Testis (tissue), 3 donors: Measurements from ENCODE around the gene PPFIA4. TPM values are rescaled to one million over a fixed set of nuclear protein-coding genes. Genes with fewer than 3 reads are reported as not detected.

Experiments
- DNase-seq: peaks from one replicate; pipeline ENCODE4 v3.0.0-alpha.2; 2019
- H3K27ac ChIP-seq, 2 donors: fragments of 200-600 bp; sonication (generic); one replicate each; pipeline ENCODE4 v1.5.1; 2019
- H3K27me3 ChIP-seq: fragments of 200-600 bp; sonication (generic); one replicate; pipeline ENCODE4 v1.5.1; 2019
- H3K36me3 ChIP-seq: fragments of 200-600 bp; sonication (generic); one replicate; pipeline ENCODE4 v1.5.1; 2017; ENCODE audit warnings: low read depth; ENCODE audit errors: missing control alignments
- H3K4me1 ChIP-seq: fragments of 200-600 bp; sonication (generic); one replicate; pipeline ENCODE4 v1.5.1; 2019
- H3K4me3 ChIP-seq, 2 donors: fragments of 200-600 bp; sonication (generic); one replicate each; pipeline ENCODE4 v1.5.1; 2017 to 2019
- H3K9me3 ChIP-seq: fragments of 200-600 bp; sonication (generic); one replicate; pipeline ENCODE4 v1.5.1; 2017
- CTCF ChIP-seq, 3 experiments: fragments of 450-650 bp in 2 of 3; fragments of 200-600 bp in 1 of 3; sonication (generic) in 1 of 3; IDR thresholded peaks; one replicate each; pipeline ENCODE4 v1.5.1; 2016 to 2019; ENCODE audit warnings: antibody characterized with exemption in 3 of 3, mild to moderate bottlenecking in 2 of 3, moderate library complexity in 1 of 3
- POLR2A ChIP-seq: fragments of 450-650 bp; IDR thresholded peaks from one replicate; pipeline ENCODE4 v1.6.1; 2017; ENCODE audit warnings: antibody characterized with exemption, mild to moderate bottlenecking, moderate library complexity
- WGBS, 2 donors: methylation state at CpG; one replicate each; pipeline ENCODE4 v1.1.5; 2018; 5-methylcytosine and 5-hydroxymethylcytosine counted together
- intact Hi-C: fragments of 100-400 bp; cut with DNase I; formaldehyde crosslinking; loops from one replicate; pipeline ENCODE4 v1.15.1; 2023; ENCODE audit warnings: low total_unique reads
- polyA plus RNA-seq: library from polyadenylated mRNA; stranded (reverse); fragments of 350-450 nt; fragmentation: Illumina TruSeq; extraction: RNeasy Lipid Tissue Mini Kit (QIAGEN cat#74804); gene quantifications from one replicate; pipeline ENCODE4 v1.2.3, GENCODE V29; 2014; ENCODE audit warnings: low read depth, low replicate concordance; ENCODE audit not compliant: insufficient read depth
- total RNA-seq, 2 donors: library from RNA; depleted of rRNA; stranded (reverse); fragments of >200 nt; gene quantifications; one replicate each; pipeline ENCODE4 v1.2.3, GENCODE V29; 2016

PPFIA4 gene
- total and polyA plus RNA-seq, 3 donors from 2014 or later, result 6.6 to 33.1 (median 27.2) TPM

- Histone ChIP-seq H3K4me1 (no peaks in the 10 kb centered on the region), H3K36me3 (no peaks in the 10 kb centered on the region), H3K27ac (no peak overlapping the region), H3K4me3 (no peak overlapping the region), H3K9me3 (no peaks in the 10 kb centered on the region), H3K27me3 (no peaks in the 10 kb centered on the region)
- intact Hi-C loops, result no loop called here
- 86 to 90% methylated on average over 4 to 14 of the region's 14 CpGs for WGBS, 2 donors
- TF ChIP-seq CTCF (IDR thresholded peaks at IDR 0.05) (peak in 2 of 3 experiments; percentile 5 to 19), POLR2A (no peak)
- DNase-seq, result no peak
These were observed 58.6 kb downstream of the PPFIA4 start for GRCh38 chr1:203084588-203085527.

GRCh38 chr1:203085528-203086406, 59.5 kb downstream of the PPFIA4 start, which contains the start of gene MYOG:
Gene MYOG, minus strand, starts transcription at chr1:203086012. Its CDS starts 51 bp downstream, at chr1:203085961.
- no peaks in the 10 kb centered on the region for H3K9me3 ChIP-seq
- no peaks in the 10 kb centered on the region for H3K36me3 ChIP-seq
- DNase-seq, result no peak
- H3K27ac ChIP-seq, result no peak within 1 kb of the TSS
- H3K4me3 ChIP-seq, result no peak within 1 kb of the TSS
- no peak for TF ChIP-seq POLR2A
- no peak for TF ChIP-seq CTCF (IDR thresholded peaks at IDR 0.05)
- 85 to 91% methylated on average over 21 to 36 of the region's 36 CpGs for WGBS, 2 donors
- H3K27me3 ChIP-seq, result no peaks in the 10 kb centered on the region
- intact Hi-C loops, result no loop called here
- peaks cover 1% of the 10 kb centered on the region for H3K4me1 ChIP-seq

- Histone ChIP-seq H3K36me3 (no peaks in the 10 kb centered on the region), H3K27ac (no peak overlapping the region), H3K27me3 (no peaks in the 10 kb centered on the region), H3K4me1 (peaks cover 11% of the 10 kb centered on the region), H3K9me3 (no peaks in the 10 kb centered on the region), H3K4me3 (no peak overlapping the region)
- no peak for DNase-seq
- intact Hi-C loops, result no loop called here
- 83 to 93% methylated on average over 10 to 11 of the region's 11 CpGs for WGBS, 2 donors
- TF ChIP-seq POLR2A, result no peak
- TF ChIP-seq CTCF (IDR thresholded peaks at IDR 0.05), result no peak
These were observed 60.9 kb downstream of the PPFIA4 start for GRCh38 chr1:203086992-203087763.

- Histone ChIP-seq H3K36me3 (no peaks in the 10 kb centered on the region), H3K9me3 (no peaks in the 10 kb centered on the region), H3K4me1 (peaks cover 11% of the 10 kb centered on the region), H3K27ac (no peak overlapping the region), H3K27me3 (no peaks in the 10 kb centered on the region), H3K4me3 (no peak overlapping the region)
- intact Hi-C loops, result no loop called here
- DNase-seq, result no peak
- TF ChIP-seq CTCF (IDR thresholded peaks at IDR 0.05), result no peak
- no peak for TF ChIP-seq POLR2A
- whole genome bisulfite sequencing, 2 donors, result 88 to 90% methylated on average over 3 of the region's 3 CpGs
These were observed 62.1 kb downstream of the PPFIA4 start for GRCh38 chr1:203088441-203088840.
